GM19397 (cell line): Measurements from ENCODE around the gene AFAP1L2.
A peak's percentile ranks its signal among the peaks of the same experiment; 100 is the strongest.

Experiments used
- ATAC-seq: cut with Tn5 transposase; IDR thresholded peaks from one replicate; pipeline ENCODE4 v1.9.1; 2021; ENCODE audit warnings: mild to moderate bottlenecking, moderate library complexity; ENCODE audit not compliant: unreplicated experiment

The AFAP1L2 gene

GRCh38 chr10:114315566-114316420, 88.5 kb downstream of the AFAP1L2 start:
- ATAC-seq = no peak

GRCh38 chr10:114313866-114314265, 90.4 kb downstream of the AFAP1L2 start:
- no peak for ATAC-seq

GRCh38 chr10:114313139-114313538, 91.2 kb downstream of the AFAP1L2 start:
- no peak for ATAC-seq

- no peak for ATAC-seq
These were observed 92.6 kb downstream of the AFAP1L2 start for GRCh38 chr10:114311496-114312209.

- no peak for ATAC-seq
These were observed 93.3 kb downstream of the AFAP1L2 start for GRCh38 chr10:114311023-114311422.

GRCh38 chr10:114310346-114310745, 94.0 kb downstream of the AFAP1L2 start:
- no peak for ATAC-seq

GRCh38 chr10:114309364-114309651, 95.0 kb downstream of the AFAP1L2 start:
- no peak for ATAC-seq

GRCh38 chr10:114308531-114309363, 95.6 kb downstream of the AFAP1L2 start:
- ATAC-seq = no peak

GRCh38 chr10:114307731-114308130, 96.6 kb downstream of the AFAP1L2 start:
- ATAC-seq = no peak

- ATAC-seq = no peak
These were observed 98.0 kb downstream of the AFAP1L2 start for GRCh38 chr10:114306116-114306973.

- no peak for ATAC-seq
These were observed 98.8 kb downstream of the AFAP1L2 start for GRCh38 chr10:114305521-114305925.

GRCh38 chr10:114304571-114305421, 99.5 kb downstream of the AFAP1L2 start:
- ATAC-seq = peak; percentile 59

- ATAC-seq = peak; percentile 74
These were observed 100.2 kb downstream of the AFAP1L2 start for GRCh38 chr10:114304017-114304570.

- ATAC-seq = peak; percentile 6
These were observed 100.7 kb downstream of the AFAP1L2 start for GRCh38 chr10:114303556-114303955.

GRCh38 chr10:114301951-114302710, 102.2 kb downstream of the AFAP1L2 start:
- no peak for ATAC-seq

GRCh38 chr10:114301177-114301576, 103.1 kb downstream of the AFAP1L2 start:
- no peak for ATAC-seq

- no peak for ATAC-seq
These were observed 104.2 kb downstream of the AFAP1L2 start for GRCh38 chr10:114300036-114300645.

GRCh38 chr10:114297136-114297705, 107.1 kb downstream of the AFAP1L2 start:
- no peak for ATAC-seq
